ENCODE measurements around the gene KRT1. TPM values are rescaled to one million over a fixed set of nuclear protein-coding genes. Genes with fewer than 3 reads are reported as not detected.
"Not testable (repeated sequence)": the region's sequence is repeated elsewhere in the genome, so short reads cannot be mapped to it uniquely, and the experiment has no call there.

Gene KRT1
- total and polyA plus RNA-seq, 10 donors: 0.05 to 2.4 (median 0.67) TPM; not detected in 4

DNA sequence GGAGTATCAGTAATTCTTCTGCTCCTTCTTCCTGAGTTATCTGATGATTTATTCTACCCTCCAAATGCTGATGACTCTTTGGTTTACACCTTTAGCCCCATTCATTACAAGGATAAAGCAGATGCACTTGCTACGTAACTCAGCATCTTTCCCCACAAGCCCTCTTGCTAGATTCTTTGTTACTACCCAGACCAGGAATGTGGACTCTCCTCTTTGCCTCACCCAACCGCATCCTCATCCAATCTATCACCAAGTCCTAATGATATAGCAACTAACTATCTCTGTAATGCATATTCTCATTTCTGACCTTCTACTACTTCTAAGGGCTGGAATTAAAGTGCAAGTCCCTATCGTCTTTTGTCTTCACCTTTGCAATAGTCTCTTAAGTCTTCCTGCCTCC lies 9.2 kb downstream of the KRT1 start:
- intact Hi-C loops (cut with DNase I; ENCODE audit: low total_unique reads): no loop called here
- WGBS, 5 donors: 87 to 93% (median 92%) methylated on average over 3 of the region's 3 CpGs

DNA sequence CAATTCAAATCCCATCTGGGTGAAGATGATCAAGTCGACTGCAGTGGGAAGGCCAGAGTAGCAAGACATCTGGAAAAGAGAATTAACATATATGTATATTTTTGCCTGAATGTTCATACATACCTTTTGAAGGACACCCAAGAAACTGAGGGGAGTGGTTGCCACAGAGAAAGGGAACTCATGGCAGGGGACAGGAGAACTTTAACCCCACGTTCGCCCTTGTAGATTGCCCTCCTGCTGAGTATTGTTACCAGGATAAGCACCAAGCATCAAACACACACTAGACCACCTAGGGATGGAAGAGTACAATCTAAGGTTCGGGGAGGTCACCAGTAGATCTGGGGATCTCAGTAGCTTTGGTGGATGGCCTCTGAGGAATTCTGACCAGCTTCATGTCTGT lies 9.7 kb downstream of the KRT1 start:
- H3K9me3 ChIP-seq: no peaks in the 10 kb centered on the region
- H3K4me1 ChIP-seq: no peaks in the 10 kb centered on the region
- intact Hi-C loops (cut with DNase I; ENCODE audit: low total_unique reads): no loop called here
- WGBS, 5 donors: 79 to 90% (median 82%) methylated on average over 4 of the region's 4 CpGs
- H3K36me3 ChIP-seq: no peaks in the 10 kb centered on the region
- TF ChIP-seq, protein P1, sequence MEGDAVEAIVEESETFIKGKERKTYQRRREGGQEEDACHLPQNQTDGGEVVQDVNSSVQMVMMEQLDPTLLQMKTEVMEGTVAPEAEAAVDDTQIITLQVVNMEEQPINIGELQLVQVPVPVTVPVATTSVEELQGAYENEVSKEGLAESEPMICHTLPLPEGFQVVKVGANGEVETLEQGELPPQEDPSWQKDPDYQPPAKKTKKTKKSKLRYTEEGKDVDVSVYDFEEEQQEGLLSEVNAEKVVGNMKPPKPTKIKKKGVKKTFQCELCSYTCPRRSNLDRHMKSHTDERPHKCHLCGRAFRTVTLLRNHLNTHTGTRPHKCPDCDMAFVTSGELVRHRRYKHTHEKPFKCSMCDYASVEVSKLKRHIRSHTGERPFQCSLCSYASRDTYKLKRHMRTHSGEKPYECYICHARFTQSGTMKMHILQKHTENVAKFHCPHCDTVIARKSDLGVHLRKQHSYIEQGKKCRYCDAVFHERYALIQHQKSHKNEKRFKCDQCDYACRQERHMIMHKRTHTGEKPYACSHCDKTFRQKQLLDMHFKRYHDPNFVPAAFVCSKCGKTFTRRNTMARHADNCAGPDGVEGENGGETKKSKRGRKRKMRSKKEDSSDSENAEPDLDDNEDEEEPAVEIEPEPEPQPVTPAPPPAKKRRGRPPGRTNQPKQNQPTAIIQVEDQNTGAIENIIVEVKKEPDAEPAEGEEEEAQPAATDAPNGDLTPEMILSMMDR (IDR thresholded peaks at IDR 0.05 in 8 of 11, conservative IDR thresholded peaks at IDR 0.05 in 3 of 11): no peak
- no peak for TF ChIP-seq POLR2A (IDR thresholded peaks at IDR 0.05)
- no peak for TF ChIP-seq POLR2AphosphoS5 (IDR thresholded peaks at IDR 0.05)
- DNase-seq: no peak
- peaks cover 0 to 10% (median 0%) of the 10 kb centered on the region in 7 donors for H3K27me3 ChIP-seq (replicated peaks in 1 of 7)
- no peak overlapping the region for H3K4me3 ChIP-seq
- no peak overlapping the region for H3K27ac ChIP-seq

More for the DNA sequence above, 9.2 kb downstream of the KRT1 start:
- no peaks in the 10 kb centered on the region for H3K9me3 ChIP-seq
- H3K27me3 ChIP-seq (replicated peaks in 1 of 7): peaks cover 0 to 14% (median 0%) of the 10 kb centered on the region in 7 donors
- no peak overlapping the region for H3K27ac ChIP-seq
- H3K4me1 ChIP-seq: no peaks in the 10 kb centered on the region
- no peaks in the 10 kb centered on the region for H3K36me3 ChIP-seq
- TF ChIP-seq POLR2AphosphoS5 (IDR thresholded peaks at IDR 0.05) (no peak), POLR2A (IDR thresholded peaks at IDR 0.05) (no peak)
- TF ChIP-seq, protein P1 (IDR thresholded peaks at IDR 0.05 in 8 of 11, conservative IDR thresholded peaks at IDR 0.05 in 3 of 11): no peak
- DNase-seq: no peak
- no peak overlapping the region for H3K4me3 ChIP-seq

DNA sequence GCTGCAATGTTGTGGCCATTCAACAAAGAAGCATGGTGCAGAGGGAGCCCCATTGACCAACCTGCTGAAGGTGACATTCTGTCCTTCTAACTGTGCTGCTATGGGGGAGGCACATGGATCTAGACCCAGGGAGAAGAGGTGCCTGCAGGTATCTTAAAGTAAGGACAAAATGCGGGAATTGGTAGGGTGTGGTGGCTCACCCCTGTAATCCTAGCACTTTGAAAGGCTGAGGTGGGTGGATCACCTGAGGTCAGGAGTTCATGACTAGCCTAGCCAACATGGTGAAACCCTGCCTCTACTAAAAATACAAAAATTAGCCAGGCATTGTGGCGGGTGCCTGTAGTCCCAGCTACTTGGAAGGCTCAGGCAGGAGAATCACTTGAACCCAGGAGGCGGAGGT lies 10.3 kb downstream of the KRT1 start:
- H3K36me3 ChIP-seq; H3K27me3 ChIP-seq (replicated peaks in 1 of 7); H3K4me1 ChIP-seq; H3K4me3 ChIP-seq; H3K9me3 ChIP-seq; DNase-seq; H3K27ac ChIP-seq; intact Hi-C loops (cut with DNase I; ENCODE audit: low total_unique reads): not testable (repeated sequence)
- 79 to 97% (median 84%) methylated on average over 3 of the region's 3 CpGs for WGBS, 5 donors

DNA sequence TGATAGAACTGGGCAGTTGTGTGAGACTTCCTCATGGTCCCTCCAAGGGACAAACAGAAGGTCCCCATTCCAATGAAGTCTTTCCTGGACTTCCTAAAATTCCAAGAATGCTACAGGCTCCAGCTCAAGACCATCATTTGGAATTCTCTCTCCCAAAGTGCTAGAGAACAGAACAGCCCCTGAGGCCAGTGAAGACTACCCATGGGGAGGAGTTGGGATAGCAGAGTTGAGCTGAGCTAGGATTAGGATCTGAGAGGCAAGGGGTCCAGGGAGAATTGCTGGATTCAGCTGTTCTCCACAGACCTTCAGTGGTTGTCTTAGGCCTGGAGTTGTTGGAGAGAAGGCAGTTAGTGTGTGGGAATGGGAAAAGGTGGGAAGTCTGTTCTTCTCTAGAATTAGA lies 10.8 kb downstream of the KRT1 start:
- H3K36me3 ChIP-seq: no peaks in the 10 kb centered on the region
- H3K9me3 ChIP-seq: no peaks in the 10 kb centered on the region
- H3K27me3 ChIP-seq (replicated peaks in 1 of 7): peaks cover 0 to 9% (median 0%) of the 10 kb centered on the region in 7 donors
- no peak for TF ChIP-seq POLR2A (IDR thresholded peaks at IDR 0.05)
- TF ChIP-seq, protein P1 (IDR thresholded peaks at IDR 0.05 in 8 of 11, conservative IDR thresholded peaks at IDR 0.05 in 3 of 11): no peak
- TF ChIP-seq POLR2AphosphoS5 (IDR thresholded peaks at IDR 0.05): no peak
- no peaks in the 10 kb centered on the region for H3K4me1 ChIP-seq
- H3K27ac ChIP-seq: no peak overlapping the region
- intact Hi-C loops (cut with DNase I; ENCODE audit: low total_unique reads): no loop called here
- H3K4me3 ChIP-seq: no peak overlapping the region
- no peak for DNase-seq

DNA sequence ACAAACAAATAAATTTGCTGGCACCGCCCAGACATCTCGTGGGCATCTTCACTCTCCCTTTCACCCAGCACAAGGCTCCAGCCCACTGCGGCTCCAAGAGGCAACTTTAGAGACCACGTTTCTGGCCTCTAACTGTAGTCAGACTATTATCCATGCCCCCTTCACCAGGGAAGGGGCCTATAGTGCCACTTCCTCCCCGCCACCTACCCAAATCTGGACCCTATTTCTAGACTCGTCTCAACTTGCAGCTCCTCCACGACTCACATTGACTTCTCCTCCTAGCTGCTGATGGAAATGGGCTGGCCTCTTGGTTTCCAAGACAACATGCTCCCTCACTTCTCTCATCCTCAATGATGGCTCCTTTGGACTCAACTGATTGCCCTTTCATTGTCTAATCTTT lies 12.3 kb downstream of the KRT1 start:
- Histone ChIP-seq H3K27me3 (replicated peaks in 1 of 7) (peaks cover 0 to 17% (median 0%) of the 10 kb centered on the region in 7 donors), H3K9me3 (no peaks in the 10 kb centered on the region), H3K36me3 (no peaks in the 10 kb centered on the region), H3K4me1 (no peaks in the 10 kb centered on the region), H3K4me3 (no peak overlapping the region), H3K27ac (no peak overlapping the region)
- TF ChIP-seq, protein P1 (IDR thresholded peaks at IDR 0.05 in 8 of 11, conservative IDR thresholded peaks at IDR 0.05 in 3 of 11): no peak
- no peak for TF ChIP-seq POLR2AphosphoS5 (IDR thresholded peaks at IDR 0.05)
- TF ChIP-seq POLR2A (IDR thresholded peaks at IDR 0.05): no peak
- no peak for DNase-seq
- intact Hi-C loops (cut with DNase I; ENCODE audit: low total_unique reads): no loop called here
- 77 to 93% (median 83%) methylated on average over 7 of the region's 7 CpGs for WGBS, 5 donors
